Occipital lobe (tissue), 2 donors: ENCODE results near the gene UNK. TPM values are rescaled to one million over a fixed set of nuclear protein-coding genes. Genes with fewer than 3 reads are reported as not detected.

ENCODE experiments used
- DNase-seq: peaks from one replicate; lab custom pipeline; 2025; lab: John Stamatoyannopoulos, UW
- total RNA-seq: library from RNA; depleted of rRNA; stranded (reverse); fragments of >200 nt; gene quantifications from one replicate; pipeline ENCODE4 v1.2.3, GENCODE V29; 2014

Gene UNK
- total RNA-seq, 1 donor from 2014 or later = 29.2 TPM

- DNase-seq = no peak
Observed at GRCh38 chr17:75819116-75819515, 34.5 kb downstream of the UNK start.

- no peak for DNase-seq
Observed at GRCh38 chr17:75819678-75820077, 35.1 kb downstream of the UNK start.

DNA sequence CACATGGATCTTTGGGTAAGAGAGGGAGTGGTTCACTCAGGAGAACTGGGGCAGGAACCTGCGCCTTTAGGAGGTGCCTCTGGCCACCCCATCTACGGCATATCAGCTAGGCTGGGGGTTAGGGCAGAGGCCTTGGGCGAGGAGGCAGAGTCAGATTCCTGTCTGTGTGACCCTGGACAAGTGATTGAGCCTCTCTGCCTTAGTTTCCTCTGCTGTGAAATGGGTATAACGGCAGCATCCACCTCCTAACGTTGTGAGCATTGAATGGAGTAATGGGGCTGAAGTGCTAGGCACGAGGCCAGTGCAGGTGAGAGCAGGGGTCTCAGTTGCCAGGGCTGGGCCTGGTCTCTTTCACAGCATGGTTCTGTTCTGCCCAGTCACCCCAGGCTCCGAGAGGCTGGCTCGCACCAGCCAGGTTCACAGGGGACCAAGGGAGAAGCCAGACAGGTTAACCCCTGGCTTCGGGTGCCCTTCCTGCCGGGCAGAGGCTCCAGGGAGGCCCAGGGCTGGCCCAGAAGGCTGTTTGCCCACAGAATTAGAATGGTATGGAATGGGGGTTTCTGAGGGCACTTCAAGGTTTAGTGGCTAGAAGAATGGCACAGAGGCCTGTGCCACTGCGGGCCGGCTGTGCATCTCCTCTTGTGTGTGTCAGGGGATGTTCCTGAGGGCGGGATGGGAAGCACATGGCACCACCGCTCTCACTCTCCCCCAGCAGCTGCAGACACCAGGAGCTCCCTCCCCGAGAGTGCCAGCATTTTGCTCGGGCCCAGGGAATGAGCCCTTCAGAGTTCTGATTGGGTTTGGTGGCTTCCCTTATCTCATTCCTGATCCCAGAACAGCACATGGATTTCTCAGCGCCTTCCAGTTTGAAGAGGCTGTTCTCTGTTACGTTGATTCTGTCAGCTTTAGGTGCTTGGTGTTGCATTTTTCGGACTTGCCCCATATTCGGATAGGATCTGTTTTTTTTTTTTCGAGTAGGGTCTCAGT, 35.8 kb downstream of the UNK start:
- no peak for DNase-seq

DNA sequence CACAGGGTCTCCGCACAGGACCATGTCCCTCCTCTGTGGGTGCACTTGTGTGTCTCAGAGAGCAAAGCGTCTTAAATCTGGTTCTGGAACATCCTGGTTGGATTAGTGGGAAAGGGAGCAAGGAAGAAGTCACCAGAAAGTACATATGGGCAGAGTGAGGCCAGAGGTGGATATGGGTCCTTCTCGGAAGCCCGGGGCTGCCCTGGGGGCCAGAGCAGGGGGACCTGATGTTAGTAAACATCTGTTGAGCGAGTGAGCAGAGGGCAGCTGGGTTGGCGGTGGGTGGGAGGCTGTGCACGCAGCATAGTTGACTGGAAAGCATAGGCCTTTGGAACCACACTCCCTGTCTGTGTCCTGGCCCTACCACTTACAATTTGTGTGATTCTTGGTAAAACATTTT, 36.9 kb downstream of the UNK start:
- DNase-seq = no peak

GRCh38 chr17:75822119-75822799, 37.7 kb downstream of the UNK start:
- no peak for DNase-seq

DNA sequence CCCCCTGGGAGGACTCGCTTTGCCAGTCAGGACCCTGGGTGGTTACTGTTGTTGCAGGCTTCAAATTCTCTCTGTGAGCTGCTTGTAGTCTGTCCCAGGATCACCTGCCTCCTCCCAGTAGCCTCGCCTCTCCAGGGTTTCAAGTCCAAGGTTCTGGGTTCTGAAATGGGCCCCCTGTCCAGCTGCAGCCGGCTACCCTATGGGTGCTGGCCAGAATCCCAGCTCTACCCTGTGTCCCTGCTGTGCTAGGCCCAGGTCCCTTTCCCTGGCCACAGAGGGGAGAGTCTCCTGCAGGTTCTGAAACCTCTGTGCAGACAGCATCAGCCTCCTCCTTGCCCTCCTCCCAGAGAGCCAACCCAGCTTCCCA, 38.2 kb downstream of the UNK start:
- DNase-seq = no peak

GRCh38 chr17:75823257-75824041, 38.8 kb downstream of the UNK start:
- DNase-seq = no peak

DNA sequence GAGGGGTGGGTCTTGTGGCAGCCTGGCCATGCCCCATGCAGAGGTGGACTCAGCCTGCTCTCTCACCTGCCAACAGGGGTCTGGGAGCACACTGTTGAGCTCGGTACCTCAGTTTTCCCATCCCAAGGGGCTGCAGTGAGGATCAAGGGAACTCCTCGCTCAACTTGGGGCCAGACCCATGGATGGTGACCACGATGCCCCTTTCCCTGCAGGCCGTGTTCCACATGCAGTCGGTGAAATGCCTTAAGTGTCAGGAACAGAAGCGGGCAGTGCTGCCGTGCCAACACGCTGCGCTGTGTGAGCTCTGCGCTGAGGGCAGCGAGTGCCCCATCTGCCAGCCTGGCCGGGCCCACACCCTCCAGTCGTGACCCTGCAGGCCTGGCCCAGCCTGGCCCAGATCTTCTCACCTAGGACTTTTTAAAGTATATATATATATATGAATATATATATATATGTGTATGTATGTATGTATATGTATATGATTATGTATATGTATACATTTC, 39.5 kb downstream of the UNK start:
- no peak for DNase-seq

DNA sequence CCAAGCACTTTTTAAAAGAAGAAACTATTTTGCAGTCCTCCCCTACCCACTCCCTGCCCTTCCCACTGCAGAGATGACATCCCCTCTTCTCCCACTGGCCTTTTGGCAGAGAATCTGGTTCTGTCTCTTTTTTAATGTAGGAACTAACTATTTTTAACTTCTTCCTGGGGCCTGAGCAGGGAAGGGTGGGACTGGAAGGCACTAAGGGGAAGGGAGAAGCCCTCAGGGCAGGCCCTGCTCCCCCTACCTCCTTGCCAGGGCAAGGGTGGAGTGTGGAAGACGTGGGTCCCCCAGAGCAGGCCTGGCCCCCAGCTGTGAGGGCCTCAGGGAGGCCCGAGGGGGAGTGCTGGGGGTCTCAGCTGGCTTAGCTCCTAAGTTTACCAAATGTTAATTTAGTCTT, 40.1 kb downstream of the UNK start:
- no peak for DNase-seq

- DNase-seq = no peak
Observed at GRCh38 chr17:75825149-75825552, 40.5 kb downstream of the UNK start.

DNA sequence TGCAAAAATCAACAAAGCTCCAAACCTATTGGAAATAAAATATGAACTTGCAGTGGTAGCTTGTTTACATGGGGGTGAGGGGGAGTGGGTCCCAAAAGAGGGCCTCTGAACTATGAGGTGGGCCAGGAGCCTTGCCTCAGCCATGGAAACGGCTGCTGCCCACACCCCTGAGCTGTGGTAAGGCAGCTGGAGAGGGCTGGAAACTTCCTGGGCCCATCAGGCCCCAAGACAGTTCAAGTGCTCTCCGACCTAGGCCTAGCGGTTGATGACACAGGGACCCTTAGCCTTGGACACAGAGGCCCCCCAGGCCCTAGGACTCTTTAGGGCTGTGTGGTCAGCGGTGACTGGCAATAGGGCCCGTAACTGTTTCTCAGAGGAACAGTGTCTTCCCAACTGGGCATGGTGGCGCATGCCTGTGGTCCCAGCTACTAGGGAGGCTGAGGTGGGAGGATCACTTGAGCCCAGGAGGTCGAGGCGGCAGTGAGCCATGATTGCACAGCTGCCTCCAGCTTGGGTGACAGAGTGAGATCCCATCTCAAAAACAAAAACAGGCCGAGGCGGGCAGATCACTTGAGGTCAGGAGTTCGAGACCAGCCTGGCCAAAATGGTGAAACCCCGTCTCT, 41.3 kb downstream of the UNK start:
- DNase-seq = no peak

DNA sequence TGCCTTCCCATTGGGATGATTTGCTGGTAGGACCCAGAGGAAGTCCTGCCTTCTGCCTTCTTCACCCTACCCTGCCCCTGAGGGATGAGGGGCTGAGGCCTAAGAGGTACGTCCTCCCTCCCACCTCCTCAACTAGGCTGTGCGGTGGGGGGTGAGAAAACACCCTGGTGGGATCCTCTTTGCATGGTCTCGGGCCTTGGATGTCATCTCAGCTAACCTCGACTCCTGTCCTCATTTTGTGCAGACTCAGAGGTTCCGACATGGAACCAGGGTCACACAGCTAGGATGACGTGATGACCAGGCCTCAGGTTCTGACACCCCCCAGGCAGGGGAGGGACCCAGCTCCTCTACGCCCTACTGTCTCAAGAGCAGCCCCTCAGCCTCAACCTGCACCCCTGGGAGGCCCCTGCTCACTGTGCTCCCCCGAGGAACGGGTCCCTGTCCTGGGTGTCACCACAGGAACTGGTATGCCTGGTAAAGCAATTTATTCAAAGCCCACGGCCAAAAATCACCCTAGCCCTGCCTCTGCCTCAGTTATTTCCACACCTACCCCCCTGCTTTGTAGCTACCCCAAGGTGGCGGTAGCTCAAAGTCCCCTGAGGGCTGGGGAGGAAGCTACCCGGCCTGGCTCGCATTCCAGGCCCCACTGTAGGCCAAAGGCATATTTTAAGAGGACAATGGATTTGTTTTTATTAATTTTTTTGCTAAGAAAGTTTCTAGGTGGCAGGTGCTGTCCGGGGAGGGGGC, 42.1 kb downstream of the UNK start:
- DNase-seq = no peak

GRCh38 chr17:75827308-75828075, 42.9 kb downstream of the UNK start:
- DNase-seq = no peak

- no peak for DNase-seq
Observed at GRCh38 chr17:75828076-75828400, 43.4 kb downstream of the UNK start.

DNA sequence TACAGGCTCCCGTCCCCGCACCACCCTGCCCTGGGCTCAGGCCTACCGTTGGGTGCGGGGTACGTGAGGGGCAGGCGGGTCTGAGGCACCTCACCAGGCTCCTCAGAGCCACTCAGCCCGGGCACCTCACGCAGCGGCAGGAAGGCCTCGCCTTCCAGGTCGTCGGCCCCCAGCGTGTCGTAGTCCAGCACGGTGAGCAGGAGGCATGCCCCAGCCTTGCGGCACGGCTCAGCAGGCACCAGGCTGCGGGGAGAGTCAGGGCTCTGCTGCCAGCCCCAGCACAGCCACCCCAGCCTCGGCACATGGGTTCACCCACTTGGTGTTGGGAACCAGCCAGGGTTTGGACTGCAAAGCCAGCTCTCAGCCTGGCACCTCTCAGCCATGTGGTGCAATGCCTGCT, 44.1 kb downstream of the UNK start:
- no peak for DNase-seq

GRCh38 chr17:75829747-75830146, 45.1 kb downstream of the UNK start:
- no peak for DNase-seq

DNA sequence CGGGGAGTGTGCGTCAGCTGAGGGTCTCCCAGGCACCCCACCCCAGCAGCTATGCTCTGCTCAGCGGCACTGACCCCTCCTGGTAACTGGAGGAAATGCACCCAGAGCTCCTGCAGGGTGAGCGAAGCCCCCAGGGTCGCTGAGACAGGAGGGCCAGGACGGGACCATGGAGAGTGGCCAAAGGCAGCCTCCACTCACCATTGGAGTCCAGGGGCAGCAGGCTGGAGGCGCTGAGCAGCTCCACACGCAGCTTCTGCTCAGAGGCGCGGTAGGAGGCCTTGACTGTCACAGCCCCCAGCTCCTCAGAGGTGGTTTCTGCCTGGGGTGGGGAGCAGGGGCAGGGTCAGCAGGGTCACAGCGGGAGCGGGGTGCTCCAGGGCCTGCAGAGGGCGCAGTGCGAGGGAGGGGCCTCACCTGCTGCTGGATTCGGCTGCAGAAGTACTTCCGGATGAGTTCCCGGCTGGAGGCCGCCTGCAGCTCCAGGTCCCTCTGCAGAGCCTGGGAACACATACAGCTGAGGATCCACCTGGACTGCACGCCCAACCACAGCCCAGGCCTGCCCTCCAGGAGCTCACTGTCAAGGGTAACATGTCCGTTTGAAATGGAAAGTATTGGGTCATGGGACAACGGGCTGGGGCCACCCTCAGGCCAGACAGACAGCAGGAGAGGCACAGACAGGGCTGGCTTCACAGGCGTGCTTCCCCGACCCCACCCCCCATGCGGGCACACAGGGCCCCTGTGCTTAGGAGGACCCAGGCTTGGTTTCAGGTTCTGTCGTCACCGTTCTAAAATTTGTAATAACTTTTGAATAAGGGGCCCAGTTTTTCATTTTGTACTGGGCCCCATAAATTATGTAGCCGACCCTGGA, 45.8 kb downstream of the UNK start:
- DNase-seq = no peak

GRCh38 chr17:75831032-75831571, 46.5 kb downstream of the UNK start:
- no peak for DNase-seq

DNA sequence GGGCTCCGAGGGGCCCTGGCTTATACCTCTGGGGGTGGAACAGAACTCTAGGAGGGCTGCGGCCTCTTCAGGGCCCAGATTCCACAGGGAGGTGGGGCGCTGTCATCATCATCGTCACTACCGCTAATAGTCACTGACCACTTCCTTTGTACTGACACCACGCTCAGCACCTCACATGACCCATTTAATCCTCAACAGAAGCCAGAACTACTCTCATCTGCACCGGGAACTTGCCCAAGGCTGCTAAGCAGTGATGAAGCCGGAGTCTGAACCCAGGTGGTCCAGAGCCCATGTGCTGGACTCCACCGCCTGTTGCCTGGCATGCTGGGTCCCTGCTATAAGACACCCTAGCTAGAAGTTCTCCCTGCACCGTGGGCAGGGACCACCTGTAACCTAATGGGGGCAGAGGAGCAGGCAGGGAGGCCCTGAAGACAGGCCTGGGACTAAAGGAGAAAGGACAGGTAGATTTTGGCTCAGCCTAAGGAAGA, 47.6 kb downstream of the UNK start:
- no peak for DNase-seq
